ENCODE measurements around the gene CXCL12.

The CXCL12 gene

GRCh38 chr10:44385026-44385695 is at the start of gene CXCL12:
TSS of gene CXCL12 (minus strand) at chr10:44385097. CDS start at chr10:44385005, 92 bp downstream.
- TF ChIP-seq POLR2A (IDR thresholded peaks at IDR 0.05; ENCODE audit: low read length): no peak
- TF ChIP-seq GATA1 (IDR thresholded peaks at IDR 0.05; ENCODE audit: low read depth, low read length): no peak
- no peak for DNase-seq

DNA sequence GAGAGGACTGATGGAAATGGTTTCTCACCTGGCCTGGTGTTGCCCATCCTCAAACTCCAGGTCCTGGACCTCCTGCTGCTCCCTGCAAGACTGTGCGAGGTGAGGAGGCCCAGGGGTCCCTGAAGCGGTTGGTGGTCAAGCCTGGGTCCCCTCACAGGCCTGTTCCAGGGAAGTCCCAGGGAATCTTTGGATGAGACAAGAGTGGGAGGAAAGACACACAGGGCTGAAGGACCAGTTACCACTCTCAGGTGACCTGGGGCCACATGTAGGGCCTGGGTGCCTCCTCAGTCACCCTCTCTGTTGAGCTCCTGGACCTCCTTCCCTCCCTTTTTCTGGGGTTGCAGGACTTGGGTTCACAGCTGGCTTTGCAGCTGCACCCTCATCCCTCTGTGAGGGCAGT is 42.6 kb upstream of the CXCL12 start:
- DNase-seq: no peak
- TF ChIP-seq GATA1 (IDR thresholded peaks at IDR 0.05; ENCODE audit: low read depth, low read length) (no peak), POLR2A (IDR thresholded peaks at IDR 0.05; ENCODE audit: low read length) (no peak)

DNA sequence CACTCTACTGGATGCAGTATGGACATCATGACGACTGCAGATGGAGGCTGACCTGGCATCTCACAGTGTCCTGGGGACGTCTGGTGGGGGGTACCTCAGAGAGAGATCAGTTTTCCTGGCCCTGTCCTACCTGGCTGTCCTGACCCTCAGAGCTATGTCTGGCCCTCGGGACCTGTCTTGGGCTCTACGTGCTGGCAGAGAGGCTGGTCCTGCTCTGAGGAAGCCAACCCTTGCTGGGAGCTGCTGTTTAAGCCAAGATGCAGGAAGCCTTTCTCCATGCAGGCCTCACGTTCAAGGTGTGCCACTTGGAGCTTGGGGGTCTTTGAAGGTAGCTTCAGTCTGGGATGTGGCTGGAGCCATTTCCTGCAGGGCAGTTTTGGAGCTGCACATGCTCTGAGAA is 42.1 kb upstream of the CXCL12 start:
- TF ChIP-seq GATA1 (IDR thresholded peaks at IDR 0.05; ENCODE audit: low read depth, low read length): no peak
- TF ChIP-seq POLR2A (IDR thresholded peaks at IDR 0.05; ENCODE audit: low read length): no peak
- DNase-seq: no peak

GRCh38 chr10:44426247-44427034 is 41.5 kb upstream of the CXCL12 start:
- TF ChIP-seq GATA1 (IDR thresholded peaks at IDR 0.05; ENCODE audit: low read depth, low read length) (no peak), POLR2A (IDR thresholded peaks at IDR 0.05; ENCODE audit: low read length) (no peak)
- DNase-seq: no peak

DNA sequence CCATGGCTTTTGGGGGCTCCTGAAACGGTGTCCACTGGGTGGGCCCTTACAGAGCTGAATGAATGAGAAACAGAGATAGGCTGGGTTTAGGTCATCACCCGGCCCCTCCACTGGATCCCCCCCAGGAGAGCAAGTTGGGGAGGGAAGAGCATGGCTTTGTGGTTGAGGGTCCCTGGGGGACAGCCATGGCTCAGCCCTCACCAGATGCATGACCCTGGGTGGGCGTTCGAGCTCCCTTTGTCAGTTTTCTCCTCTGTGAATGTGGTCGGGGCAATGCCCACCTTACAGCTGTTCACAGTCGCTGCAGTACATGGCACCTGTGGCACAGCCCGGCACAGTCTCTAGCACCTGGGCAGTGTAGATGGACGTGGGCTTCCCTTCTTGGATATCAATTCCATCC is 40.6 kb upstream of the CXCL12 start:
- TF ChIP-seq POLR2A (IDR thresholded peaks at IDR 0.05; ENCODE audit: low read length) (no peak), GATA1 (IDR thresholded peaks at IDR 0.05; ENCODE audit: low read depth, low read length) (no peak)
- no peak for DNase-seq

DNA sequence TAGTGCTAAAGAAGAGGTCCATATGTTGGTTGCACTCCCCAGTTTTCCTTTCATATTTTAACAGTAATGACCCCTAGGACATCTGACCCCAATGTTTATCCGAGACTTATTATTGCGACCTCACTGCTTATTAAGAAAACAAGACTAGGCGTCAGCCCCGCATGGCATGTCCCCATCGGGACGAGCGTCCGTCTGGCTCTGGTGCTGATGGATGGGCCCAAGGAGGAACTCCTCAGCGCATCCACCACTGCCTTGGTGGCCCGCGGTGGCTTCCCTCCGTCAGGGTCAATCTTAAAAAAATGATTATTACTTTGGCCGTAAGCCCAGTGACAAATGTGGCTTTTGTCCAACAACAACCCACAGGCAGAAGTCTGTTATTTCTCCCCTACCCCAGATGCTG is 40.1 kb upstream of the CXCL12 start:
- DNase-seq: no peak
- TF ChIP-seq POLR2A (IDR thresholded peaks at IDR 0.05; ENCODE audit: low read length) (no peak), GATA1 (IDR thresholded peaks at IDR 0.05; ENCODE audit: low read depth, low read length) (no peak)

GRCh38 chr10:44424298-44424697 is 39.4 kb upstream of the CXCL12 start:
- DNase-seq: no peak
- no peak for TF ChIP-seq GATA1 (IDR thresholded peaks at IDR 0.05; ENCODE audit: low read depth, low read length)
- TF ChIP-seq POLR2A (IDR thresholded peaks at IDR 0.05; ENCODE audit: low read length): no peak

DNA sequence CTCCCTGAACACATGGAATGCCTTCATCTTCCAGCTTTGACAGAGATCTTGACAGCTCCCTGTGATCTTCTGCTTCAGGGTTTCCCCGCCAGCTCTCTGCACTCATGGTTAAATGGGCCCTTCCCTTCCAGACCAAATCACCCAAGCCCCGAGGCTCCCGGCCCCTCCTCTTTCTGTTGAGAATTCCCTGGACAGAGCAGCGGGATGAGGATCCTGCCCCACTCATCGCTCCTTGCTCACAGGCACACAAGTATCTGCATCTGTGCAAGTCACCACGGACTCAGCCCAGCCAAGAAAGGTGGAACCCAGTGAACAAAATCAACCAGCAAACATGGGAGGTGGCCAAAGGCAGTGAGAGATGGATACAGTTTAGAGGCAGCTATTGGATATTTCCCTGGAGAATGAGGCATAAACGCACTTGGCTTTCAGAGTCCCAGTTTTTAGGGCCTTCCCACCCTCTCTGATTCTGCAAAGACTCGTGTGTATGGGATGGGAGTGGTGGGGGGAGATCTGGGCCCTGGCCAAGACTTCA is 37.7 kb upstream of the CXCL12 start:
- DNase-seq: no peak
- TF ChIP-seq GATA1 (IDR thresholded peaks at IDR 0.05; ENCODE audit: low read depth, low read length): no peak
- no peak for TF ChIP-seq POLR2A (IDR thresholded peaks at IDR 0.05; ENCODE audit: low read length)

DNA sequence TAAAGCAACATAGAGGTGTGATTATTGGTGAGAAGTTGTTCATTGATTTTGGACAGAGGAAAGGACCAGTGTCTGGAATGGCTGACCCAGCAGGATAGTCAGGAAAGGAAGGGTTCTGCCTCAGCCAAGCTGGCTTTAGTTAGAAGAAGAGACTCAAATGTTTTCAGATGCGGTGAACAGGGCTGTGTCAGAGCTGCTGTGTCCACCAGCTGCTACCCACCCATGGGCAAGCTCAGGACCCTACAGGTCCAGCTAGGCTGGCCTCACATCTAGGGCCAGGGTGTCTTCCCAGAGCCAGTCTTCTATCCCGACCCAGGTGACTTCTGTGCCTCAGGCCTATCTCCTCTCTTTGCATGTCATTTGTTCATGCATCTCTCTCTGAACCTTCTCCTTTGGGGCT is 37.3 kb upstream of the CXCL12 start:
- TF ChIP-seq GATA1 (IDR thresholded peaks at IDR 0.05; ENCODE audit: low read depth, low read length): no peak
- no peak for TF ChIP-seq POLR2A (IDR thresholded peaks at IDR 0.05; ENCODE audit: low read length)
- DNase-seq: no peak

DNA sequence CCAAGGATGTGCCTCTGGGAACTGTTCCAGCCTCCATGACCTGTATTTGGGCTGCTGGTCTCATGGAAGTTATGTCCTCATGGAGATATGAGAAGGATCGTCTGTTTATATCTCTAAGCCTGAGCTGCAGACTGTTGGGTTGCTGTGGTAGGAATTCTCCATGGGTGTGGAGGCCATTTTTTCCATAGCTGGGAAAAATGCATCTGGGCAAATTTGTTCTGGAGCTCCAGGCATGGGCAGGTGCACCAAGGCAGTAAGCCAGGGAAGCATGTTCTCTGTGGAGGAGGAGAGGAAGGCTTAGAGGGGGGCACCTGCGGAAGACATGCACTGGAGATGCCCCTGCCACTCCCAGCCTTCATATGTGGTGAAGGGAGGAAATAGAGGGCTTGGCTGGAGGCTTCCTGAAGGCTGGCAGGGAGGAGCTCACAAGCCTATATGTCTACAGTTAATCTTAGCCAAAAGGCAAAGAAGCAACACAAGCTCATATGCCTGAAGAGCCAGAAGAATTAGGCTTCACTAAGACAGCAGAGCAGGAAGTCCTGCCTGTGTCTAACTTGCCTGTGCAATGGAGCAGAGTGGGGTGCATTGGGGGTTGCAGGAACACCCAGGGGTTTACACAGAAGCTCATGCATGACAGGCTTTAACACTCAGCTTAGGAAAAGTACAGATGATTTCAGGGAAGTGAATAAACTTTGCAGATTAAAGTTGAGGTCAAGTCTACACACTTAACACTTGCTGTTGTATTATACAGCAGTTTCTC is 35.1 kb upstream of the CXCL12 start:
- DNase-seq: no peak
- TF ChIP-seq POLR2A (IDR thresholded peaks at IDR 0.05; ENCODE audit: low read length) (no peak), GATA1 (IDR thresholded peaks at IDR 0.05; ENCODE audit: low read depth, low read length) (no peak)

DNA sequence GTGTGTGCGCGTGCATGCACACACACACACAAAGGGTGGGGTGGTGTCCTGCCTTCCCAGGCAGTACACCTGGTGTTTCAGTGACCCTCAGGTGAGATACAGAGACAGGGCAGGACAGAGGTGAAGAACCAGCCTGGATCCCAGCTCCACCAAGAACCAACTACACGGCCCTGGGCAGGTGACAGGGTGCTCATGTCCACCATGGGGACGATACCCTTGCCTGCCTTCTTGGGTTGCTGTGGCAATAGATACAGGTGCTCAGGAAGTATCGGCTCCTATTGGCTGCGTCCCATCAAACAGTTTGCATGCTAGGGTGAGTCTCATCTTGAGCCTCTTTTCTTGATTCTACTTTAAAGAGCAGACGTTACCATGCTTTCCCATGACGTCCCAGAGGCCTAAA is 33.7 kb upstream of the CXCL12 start:
- TF ChIP-seq GATA1 (IDR thresholded peaks at IDR 0.05; ENCODE audit: low read depth, low read length) (no peak), POLR2A (IDR thresholded peaks at IDR 0.05; ENCODE audit: low read length) (no peak)
- no peak for DNase-seq

GRCh38 chr10:44417761-44418160 is 32.9 kb upstream of the CXCL12 start:
- no peak for TF ChIP-seq POLR2A (IDR thresholded peaks at IDR 0.05; ENCODE audit: low read length)
- TF ChIP-seq GATA1 (IDR thresholded peaks at IDR 0.05; ENCODE audit: low read depth, low read length): no peak
- no peak for DNase-seq

DNA sequence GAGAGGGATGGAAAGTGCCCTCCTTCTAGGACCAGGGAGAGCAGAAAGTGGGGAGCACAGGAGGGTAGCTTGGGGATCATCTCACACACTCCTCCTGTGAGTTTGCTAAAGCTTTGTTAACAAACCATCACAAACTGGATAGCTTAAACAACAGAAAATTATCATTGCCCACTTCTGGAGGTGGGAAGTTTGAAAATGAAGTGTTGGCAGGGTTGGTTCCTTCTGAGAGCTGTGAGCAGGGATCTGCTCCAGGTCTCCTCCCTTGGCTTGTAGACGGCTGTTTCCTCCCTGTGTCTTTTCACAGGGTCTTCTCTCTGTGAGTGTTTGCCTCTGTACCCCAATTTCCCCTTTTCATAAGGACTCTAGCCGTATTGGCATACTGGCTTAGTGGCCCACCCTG is 32.0 kb upstream of the CXCL12 start:
- no peak for DNase-seq
- TF ChIP-seq GATA1 (IDR thresholded peaks at IDR 0.05; ENCODE audit: low read depth, low read length): no peak
- TF ChIP-seq POLR2A (IDR thresholded peaks at IDR 0.05; ENCODE audit: low read length): no peak
